Measurements from ENCODE around the gene C2orf80. TPM values are rescaled to one million over a fixed set of nuclear protein-coding genes. Genes with fewer than 3 reads are reported as not detected.

C2orf80 gene
- total RNA-seq, 1 donor from 2014 or later: not detected

DNA sequence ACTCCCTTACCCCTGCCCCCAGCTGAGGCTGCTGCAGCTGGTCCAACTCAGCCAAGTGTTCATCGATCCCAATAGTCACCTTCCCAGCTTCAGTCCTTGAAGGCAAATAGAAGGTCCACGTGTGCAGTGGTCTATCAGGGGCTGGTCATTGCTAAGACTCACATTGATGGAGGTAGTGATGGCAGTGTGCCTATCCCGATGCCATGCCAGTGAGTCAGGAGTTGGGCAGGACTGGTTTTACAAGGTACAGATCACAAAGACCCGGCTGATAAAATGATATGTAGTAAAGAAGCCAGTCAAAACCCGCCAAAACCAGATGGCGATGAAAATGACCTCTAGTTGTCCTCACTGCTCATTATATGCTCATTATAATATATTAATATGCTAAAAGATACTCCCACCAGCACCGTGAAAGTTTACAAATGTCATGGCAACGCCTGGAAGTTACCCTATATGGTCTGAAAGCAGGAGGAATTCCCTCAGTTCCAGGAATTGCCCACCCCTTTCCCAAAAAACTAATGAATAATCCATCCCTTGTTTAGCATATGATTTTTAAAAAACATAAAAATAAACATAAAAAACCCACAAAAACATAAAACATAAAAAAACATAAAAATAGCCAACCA lies 2.9 kb upstream of the C2orf80 start:
- Mint-ChIP-seq H3K27ac (no peak overlapping the region), H3K9me3 (no peaks in the 10 kb centered on the region), H3K27me3 (peaks cover 7% of the 10 kb centered on the region), H3K36me3 (ENCODE audit: low read depth) (no peaks in the 10 kb centered on the region), H3K4me3 (no peak overlapping the region), H3K4me1 (no peaks in the 10 kb centered on the region)
- intact Hi-C loops (cut with micrococcal nuclease): no loop called here
- no peak for DNase-seq

DNA sequence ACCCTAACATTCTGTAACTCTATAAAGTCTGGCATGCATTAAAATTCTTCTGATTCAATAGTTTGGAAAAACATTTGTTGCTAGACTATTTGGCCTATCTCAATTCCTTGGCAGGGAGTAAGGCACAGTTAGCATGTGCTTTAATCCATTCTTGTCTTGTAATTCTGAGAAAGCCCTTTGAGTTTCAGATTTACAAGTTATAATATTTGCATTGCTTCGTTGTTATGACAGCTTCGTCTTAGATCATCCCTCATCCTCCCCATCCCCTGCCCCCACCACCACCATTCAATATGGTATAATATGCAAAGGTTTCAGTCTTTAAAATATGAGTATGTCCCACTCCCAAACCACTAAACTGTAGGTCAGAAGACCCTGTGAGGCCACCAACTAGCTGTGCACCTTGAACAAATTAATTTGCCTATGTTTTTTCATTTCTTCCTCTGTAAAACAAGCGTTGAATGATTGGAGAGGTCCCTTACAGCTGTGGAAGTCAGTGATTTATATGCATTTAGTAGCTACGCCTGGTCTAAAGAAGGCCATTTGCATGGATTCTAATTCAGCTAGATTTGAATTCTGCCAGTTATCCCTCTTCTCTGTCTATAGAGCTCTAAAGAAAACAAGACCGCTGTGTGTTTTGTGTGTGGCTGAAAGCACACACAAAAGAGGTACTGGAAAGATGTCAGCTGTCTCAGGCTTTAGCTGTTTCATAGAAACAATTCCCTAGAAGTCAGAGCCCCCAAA lies 591 bp downstream of the C2orf80 start:
- Mint-ChIP-seq H3K9me3 (no peaks in the 10 kb centered on the region), H3K36me3 (ENCODE audit: low read depth) (no peaks in the 10 kb centered on the region), H3K4me1 (no peaks in the 10 kb centered on the region), H3K27ac (no peak overlapping the region), H3K27me3 (peaks cover 17% of the 10 kb centered on the region), H3K4me3 (no peak overlapping the region)
- intact Hi-C loops (cut with micrococcal nuclease): no loop called here
- DNase-seq: no peak

DNA sequence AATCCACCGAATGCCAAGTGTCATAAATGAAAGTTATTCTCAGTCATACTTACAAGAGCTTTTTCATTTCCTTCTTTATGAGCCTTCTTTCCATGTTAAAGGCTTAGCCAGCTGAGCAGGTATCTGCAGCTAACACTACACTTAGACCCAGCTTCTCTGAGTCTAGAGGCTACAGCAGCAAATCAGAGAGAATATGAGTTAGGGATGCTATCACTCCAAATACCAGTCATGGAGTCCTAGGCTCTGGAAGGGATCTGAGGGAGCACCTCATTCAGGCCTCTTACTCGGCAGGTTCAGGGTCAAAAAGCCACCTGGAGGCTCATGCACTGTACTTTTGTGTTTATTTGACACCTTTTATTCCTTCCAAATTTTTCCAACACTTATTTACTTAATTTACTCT lies 2.9 kb downstream of the C2orf80 start:
- no peak overlapping the region for H3K4me3 Mint-ChIP-seq
- H3K27me3 Mint-ChIP-seq: peaks cover 34% of the 10 kb centered on the region
- no peak overlapping the region for H3K27ac Mint-ChIP-seq
- H3K4me1 Mint-ChIP-seq: peaks cover 2% of the 10 kb centered on the region
- DNase-seq: no peak
- no peaks in the 10 kb centered on the region for H3K36me3 Mint-ChIP-seq (ENCODE audit: low read depth)
- intact Hi-C loops (cut with micrococcal nuclease): no loop called here
- no peaks in the 10 kb centered on the region for H3K9me3 Mint-ChIP-seq

DNA sequence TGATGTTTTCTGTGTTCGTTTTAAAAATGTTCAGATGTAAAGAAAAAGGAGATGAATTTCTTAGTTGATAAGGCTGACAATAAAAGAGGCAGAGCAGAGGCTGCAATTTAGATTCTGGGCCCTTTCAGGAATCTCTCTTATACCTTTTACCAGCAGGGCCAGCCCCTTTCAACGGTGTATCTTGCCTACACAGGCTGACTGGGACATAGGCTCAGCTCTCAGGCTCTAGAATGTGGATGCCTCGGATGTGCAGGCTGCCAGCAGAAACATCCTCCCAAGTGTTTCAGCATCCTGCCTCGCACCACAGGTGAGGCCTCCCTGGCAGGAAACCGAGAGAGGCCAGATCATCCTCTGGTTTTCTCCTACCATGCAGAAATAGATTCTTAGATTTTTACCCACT lies 3.4 kb downstream of the C2orf80 start:
- intact Hi-C loops (cut with micrococcal nuclease): no loop called here
- no peak overlapping the region for H3K4me3 Mint-ChIP-seq
- peaks cover 2% of the 10 kb centered on the region for H3K4me1 Mint-ChIP-seq
- DNase-seq: no peak
- no peak overlapping the region for H3K27ac Mint-ChIP-seq
- H3K9me3 Mint-ChIP-seq: no peaks in the 10 kb centered on the region
- H3K27me3 Mint-ChIP-seq: peaks cover 36% of the 10 kb centered on the region
- no peaks in the 10 kb centered on the region for H3K36me3 Mint-ChIP-seq (ENCODE audit: low read depth)

DNA sequence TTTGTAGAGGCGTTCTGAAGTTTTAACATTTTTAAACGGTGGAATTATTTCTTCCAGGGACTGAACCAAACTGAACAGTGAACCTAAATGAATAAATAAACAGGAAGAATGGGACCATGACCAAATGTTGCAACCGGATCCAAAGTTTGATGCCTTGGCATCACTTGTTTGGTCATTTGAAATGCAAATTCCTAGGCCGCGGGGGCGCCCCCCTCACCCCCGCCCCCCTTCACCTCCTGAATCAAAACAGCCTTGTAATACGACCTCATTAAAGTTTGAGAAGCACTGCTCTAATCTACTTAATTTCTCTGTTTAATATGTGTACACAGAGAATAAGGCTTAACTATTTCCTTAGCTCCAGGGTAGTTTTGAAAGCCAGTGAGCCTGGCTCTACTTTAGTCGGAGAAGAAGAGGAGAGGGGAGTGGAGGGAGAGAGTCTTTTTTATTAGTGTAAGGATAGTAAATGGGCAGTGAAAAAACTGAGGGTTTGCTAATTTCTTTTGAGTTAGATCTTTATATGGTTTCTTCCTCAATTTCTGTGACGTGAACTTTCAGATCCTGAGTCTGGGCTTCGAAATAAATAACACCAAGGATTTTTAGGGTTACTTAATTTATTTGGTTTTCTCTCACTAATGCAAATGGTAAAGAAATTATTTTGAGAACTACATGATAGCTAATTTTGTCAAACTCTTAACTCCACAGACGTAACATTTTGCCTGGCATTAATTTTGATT lies 5.7 kb downstream of the C2orf80 start:
- Mint-ChIP-seq H3K9me3 (no peaks in the 10 kb centered on the region), H3K36me3 (ENCODE audit: low read depth) (no peaks in the 10 kb centered on the region), H3K4me3 (no peak overlapping the region), H3K27ac (no peak overlapping the region), H3K27me3 (peaks cover 38% of the 10 kb centered on the region), H3K4me1 (peaks cover 2% of the 10 kb centered on the region)
- intact Hi-C loops (cut with micrococcal nuclease): no loop called here
- no peak for DNase-seq

DNA sequence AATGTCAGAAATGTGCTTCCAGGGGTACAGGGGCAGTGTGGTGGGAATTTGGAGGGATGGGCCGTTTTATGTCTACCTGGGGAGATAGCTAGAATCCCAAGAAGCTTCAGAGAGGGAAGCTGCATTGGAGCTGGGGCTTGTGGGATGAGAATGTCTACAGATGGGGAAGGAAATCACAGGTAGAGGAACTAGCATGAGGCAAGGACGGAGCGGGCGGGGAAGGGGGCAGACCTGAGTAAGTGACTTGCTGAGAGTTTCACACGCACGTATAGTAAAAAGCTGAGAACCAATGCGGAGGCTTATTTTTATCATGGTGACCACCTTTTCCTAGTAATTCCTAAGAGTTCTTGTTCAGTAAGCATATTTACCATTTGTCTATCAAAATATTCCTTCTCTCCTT lies 6.3 kb downstream of the C2orf80 start:
- no peaks in the 10 kb centered on the region for H3K9me3 Mint-ChIP-seq
- H3K36me3 Mint-ChIP-seq (ENCODE audit: low read depth): no peaks in the 10 kb centered on the region
- H3K27ac Mint-ChIP-seq: no peak overlapping the region
- intact Hi-C loops (cut with micrococcal nuclease): no loop called here
- peaks cover 2% of the 10 kb centered on the region for H3K4me1 Mint-ChIP-seq
- peaks cover 38% of the 10 kb centered on the region for H3K27me3 Mint-ChIP-seq
- H3K4me3 Mint-ChIP-seq: no peak overlapping the region
- DNase-seq: no peak

DNA sequence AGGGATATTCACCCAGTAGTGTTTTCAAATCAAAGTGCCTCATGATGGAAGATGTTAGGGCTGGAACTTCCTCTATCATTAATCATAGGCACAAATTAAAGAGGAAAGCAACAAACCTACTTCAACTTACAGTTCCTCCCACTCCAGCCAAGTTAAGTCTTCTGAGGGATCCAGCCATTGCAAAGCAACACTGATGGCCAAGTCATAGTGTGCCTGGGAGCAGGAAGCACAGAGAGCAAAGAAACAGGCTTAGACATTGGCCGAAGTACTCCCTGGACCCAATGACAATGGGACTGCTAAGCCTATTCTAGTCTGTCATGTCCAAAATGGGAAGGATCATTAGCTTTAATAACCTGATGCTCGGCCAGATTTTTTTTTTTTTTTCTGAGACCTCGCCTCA lies 7.0 kb downstream of the C2orf80 start:
- H3K4me1 Mint-ChIP-seq: peaks cover 2% of the 10 kb centered on the region
- no peak overlapping the region for H3K4me3 Mint-ChIP-seq
- H3K27ac Mint-ChIP-seq: no peak overlapping the region
- H3K27me3 Mint-ChIP-seq: peaks cover 38% of the 10 kb centered on the region
- intact Hi-C loops (cut with micrococcal nuclease): no loop called here
- H3K36me3 Mint-ChIP-seq (ENCODE audit: low read depth): no peaks in the 10 kb centered on the region
- H3K9me3 Mint-ChIP-seq: no peaks in the 10 kb centered on the region
- DNase-seq: no peak

DNA sequence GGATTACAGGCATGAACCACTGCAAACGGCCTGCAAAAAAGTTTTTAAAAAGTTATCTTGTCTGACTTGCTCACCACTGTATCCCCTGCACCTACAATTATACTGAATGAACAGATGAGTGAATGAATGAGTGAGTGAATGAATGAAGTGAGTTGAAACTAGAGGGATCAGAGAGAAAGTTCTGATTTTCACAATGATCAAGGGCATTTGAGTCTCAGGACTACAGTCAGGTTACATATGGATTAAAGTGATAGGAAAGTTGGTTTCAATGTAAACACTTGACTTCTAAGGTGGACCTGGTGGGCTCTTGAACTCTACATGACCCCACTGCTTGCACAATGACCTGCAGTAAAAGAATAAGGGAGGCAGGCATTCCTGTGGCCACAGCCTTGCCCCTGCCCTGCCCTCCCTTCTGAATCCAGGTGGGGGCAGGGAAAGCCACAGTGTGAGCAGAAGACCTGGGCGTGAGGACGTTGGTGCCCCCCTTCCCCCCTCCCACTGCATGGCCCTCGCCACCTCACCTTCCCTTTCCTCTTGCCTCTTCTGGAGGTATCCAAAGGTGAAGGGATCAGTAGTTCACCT lies 10.7 kb downstream of the C2orf80 start:
- H3K27me3 Mint-ChIP-seq: peaks cover 24% of the 10 kb centered on the region
- intact Hi-C loops (cut with micrococcal nuclease): loop anchor here (5.0 kb wide), 1 partner anchor 1028 kb away; no protein-coding TSS in a partner anchor
- no peak overlapping the region for H3K27ac Mint-ChIP-seq
- DNase-seq: no peak
- no peaks in the 10 kb centered on the region for H3K9me3 Mint-ChIP-seq
- H3K4me1 Mint-ChIP-seq: peaks cover 5% of the 10 kb centered on the region
- H3K36me3 Mint-ChIP-seq (ENCODE audit: low read depth): no peaks in the 10 kb centered on the region
- no peak overlapping the region for H3K4me3 Mint-ChIP-seq

DNA sequence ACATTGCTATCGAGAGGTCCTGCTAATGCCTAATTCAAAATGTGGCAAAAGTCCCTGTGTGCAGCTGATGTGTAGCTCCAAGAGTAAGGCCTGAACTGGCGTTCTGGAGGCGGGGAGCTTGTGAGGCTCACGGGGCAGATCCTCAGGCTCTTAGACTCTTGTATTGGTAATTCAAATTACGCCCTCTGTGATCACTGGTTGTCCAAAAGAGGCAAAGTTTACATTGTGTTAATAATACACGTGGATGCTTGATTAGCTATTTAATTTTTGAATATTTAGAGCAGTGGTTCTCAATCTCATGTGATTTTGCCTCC lies 14.0 kb downstream of the C2orf80 start:
- no peak overlapping the region for H3K4me3 Mint-ChIP-seq
- H3K27me3 Mint-ChIP-seq: peaks cover 8% of the 10 kb centered on the region
- peaks cover 5% of the 10 kb centered on the region for H3K4me1 Mint-ChIP-seq
- intact Hi-C loops (cut with micrococcal nuclease): loop anchor here (1.0 to 5.0 kb wide), 2 partner anchors 79 to 1032 kb away; no protein-coding TSS in a partner anchor
- no peak overlapping the region for H3K27ac Mint-ChIP-seq
- H3K36me3 Mint-ChIP-seq (ENCODE audit: low read depth): no peaks in the 10 kb centered on the region
- H3K9me3 Mint-ChIP-seq: no peaks in the 10 kb centered on the region
- no peak for DNase-seq

DNA sequence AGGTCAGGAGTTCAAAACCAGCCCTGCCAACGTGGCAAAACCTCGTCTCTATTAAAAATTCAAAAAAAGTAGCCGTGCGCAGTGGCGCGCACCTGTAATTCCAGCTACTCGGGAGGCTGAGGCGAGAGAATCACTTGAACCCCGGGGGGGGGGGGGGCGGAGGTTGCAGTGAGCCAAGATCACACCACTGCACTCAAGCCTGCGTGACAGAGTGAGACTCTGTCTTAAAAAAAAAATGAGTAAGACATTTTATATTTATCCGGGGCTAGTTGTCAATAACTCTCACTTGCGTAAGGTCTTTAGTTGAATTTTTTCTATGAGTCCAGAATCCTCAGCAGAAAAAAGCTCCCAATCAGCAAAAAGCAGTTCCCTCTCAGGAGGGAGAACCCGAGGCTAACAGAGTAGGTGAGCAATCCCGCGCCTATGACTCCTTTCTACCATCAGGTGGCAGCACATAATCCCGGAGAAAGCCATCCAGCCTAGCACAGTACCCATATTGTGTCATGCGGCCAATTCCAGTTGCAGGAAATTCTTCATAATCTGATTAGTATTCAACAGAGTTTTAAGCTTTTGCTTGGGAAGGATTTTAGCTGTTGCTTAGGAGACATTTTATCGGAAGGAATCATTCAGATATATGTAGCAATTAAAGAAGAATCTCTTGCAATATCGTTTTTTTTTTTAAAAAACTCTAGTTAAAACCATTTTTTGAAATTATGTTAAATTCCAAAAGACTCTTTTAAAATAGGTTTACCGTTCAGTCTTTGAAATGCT lies 14.6 kb downstream of the C2orf80 start:
- Mint-ChIP-seq H3K9me3 (no peaks in the 10 kb centered on the region), H3K27me3 (peaks cover 6% of the 10 kb centered on the region), H3K4me1 (peaks cover 5% of the 10 kb centered on the region), H3K27ac (no peak overlapping the region), H3K4me3 (no peak overlapping the region), H3K36me3 (ENCODE audit: low read depth) (no peaks in the 10 kb centered on the region)
- DNase-seq: peak; percentile 88
- intact Hi-C loops (cut with micrococcal nuclease): loop anchor here (1.0 to 5.0 kb wide), 2 partner anchors 79 to 1032 kb away; no protein-coding TSS in a partner anchor

DNA sequence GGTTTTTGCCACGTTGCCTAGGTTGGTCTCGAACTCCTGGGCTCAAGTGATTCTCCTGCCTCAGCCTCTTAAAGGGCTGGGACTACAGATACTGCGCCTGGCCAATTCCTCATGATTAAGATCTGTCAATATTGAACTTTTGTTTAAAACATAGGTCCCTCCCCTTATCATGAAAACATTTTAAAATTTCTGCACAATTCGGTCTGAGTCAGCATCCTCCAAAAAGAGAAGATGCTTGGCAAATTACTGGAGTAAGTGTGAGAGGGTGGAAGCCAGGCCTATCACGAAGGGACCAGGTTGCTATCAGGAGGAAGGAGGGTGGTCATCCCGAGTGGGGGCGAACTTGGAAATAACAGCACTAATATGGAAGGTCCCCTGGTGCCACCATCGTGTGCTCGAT lies 15.7 kb downstream of the C2orf80 start:
- intact Hi-C loops (cut with micrococcal nuclease): no loop called here
- H3K27ac Mint-ChIP-seq: no peak overlapping the region

DNA sequence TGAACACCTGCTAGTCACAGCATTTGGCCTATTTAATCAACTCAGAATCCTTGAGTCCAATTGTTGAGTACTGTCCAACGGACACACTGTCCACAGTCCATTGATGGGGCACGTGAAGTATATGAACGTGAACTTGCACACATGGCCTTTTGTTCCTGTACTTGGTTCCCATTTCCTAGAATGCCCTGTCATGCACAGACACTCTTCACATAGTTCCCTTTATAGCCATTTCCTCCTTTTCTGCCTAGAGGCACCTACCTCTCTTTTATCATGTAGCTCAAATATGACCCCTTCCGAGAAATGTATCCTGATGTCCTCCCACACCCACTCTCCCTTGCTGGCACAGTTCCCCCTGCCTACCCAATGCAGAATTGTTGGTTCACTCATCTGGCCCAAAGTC lies 17.7 kb downstream of the C2orf80 start:
- Mint-ChIP-seq H3K4me1 (peaks cover 5% of the 10 kb centered on the region), H3K27me3 (peaks cover 10% of the 10 kb centered on the region), H3K36me3 (ENCODE audit: low read depth) (no peaks in the 10 kb centered on the region), H3K27ac (no peak overlapping the region), H3K4me3 (no peak overlapping the region), H3K9me3 (no peaks in the 10 kb centered on the region)
- intact Hi-C loops (cut with micrococcal nuclease): no loop called here
- no peak for DNase-seq

More for the DNA sequence above, 15.7 kb downstream of the C2orf80 start:
- Mint-ChIP-seq H3K36me3 (ENCODE audit: low read depth) (no peaks in the 10 kb centered on the region), H3K4me1 (peaks cover 5% of the 10 kb centered on the region), H3K9me3 (no peaks in the 10 kb centered on the region), H3K4me3 (no peak overlapping the region), H3K27me3 (peaks cover 10% of the 10 kb centered on the region)
- DNase-seq: no peak

DNA sequence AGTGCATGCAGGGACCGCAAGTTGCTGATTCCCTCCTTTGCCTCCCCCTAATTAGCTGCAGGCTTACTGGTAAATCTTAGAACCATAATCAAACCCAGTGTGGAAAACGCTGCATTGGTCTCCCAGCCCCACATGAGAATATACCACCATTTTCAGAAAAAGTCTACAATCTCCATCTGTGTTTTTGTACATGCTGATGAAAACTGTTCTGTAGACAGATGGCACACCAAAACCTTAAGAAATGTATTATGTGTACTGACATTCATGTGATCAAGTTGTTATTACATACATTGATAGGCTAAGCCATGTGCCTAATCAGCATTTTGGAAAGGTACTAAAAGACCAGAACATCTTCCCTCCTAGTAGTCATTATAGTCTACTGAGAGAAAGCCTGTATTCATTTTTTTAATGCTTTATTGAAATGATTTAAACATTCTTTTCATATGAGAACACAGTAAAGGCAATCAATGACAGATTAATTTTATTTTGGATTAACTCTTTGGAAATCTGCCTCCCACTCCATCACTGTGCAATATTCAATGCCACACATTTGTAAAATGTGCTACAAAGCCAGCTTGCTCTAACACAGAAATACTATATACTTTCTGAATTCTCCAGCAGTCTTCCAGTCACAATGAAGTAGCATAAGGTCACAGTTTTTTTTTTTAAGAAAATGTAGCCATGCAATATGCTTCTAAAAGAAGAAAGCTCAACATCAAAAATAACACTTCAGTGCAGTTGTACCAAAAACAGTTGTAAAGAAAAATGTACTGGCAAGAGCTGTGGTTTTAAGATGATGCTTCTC lies 24.7 kb downstream of the C2orf80 start:
- no peaks in the 10 kb centered on the region for H3K4me1 Mint-ChIP-seq
- DNase-seq: no peak
- no peaks in the 10 kb centered on the region for H3K36me3 Mint-ChIP-seq (ENCODE audit: low read depth)
- no peak overlapping the region for H3K27ac Mint-ChIP-seq
- no peaks in the 10 kb centered on the region for H3K9me3 Mint-ChIP-seq
- H3K27me3 Mint-ChIP-seq: peaks cover 6% of the 10 kb centered on the region
- intact Hi-C loops (cut with micrococcal nuclease): no loop called here
- no peak overlapping the region for H3K4me3 Mint-ChIP-seq
